GM12878 (cell line): ENCODE data around the gene GNAI2.

ENCODE experiments used
- CEBPZ ChIP-seq: fragments of 150-350 bp; IDR thresholded peaks from 2 replicates; pipeline ENCODE4 v1.6.1; 2016; ENCODE audit warnings: low read depth, low read length
- CTCF ChIP-seq, 3 experiments: IDR thresholded peaks in 2 of 3; conservative IDR thresholded peaks in 1 of 3; 2 replicates each; pipeline ENCODE4 v1.5.1; 2011; ENCODE audit warnings: low read depth in 3 of 3, low read length in 3 of 3, mild to moderate bottlenecking in 3 of 3, control low read depth in 2 of 3, moderate library complexity in 2 of 3, inconsistent platforms in 1 of 3, mixed read lengths in 1 of 3; ENCODE audit not compliant: control insufficient read depth in 2 of 3, insufficient read depth in 1 of 3; ENCODE audit errors: extremely low read depth in 1 of 3
- HDAC2 ChIP-seq: fragments of 200-600 bp; sonication (generic); IDR thresholded peaks from 2 replicates; pipeline ENCODE4 v1.6.1; 2017
- KAT2A ChIP-seq: conservative IDR thresholded peaks from 2 replicates; pipeline ENCODE4 v1.6.1; 2011; ENCODE audit warnings: low read depth, low read length; ENCODE audit not compliant: control insufficient read depth
- MYC ChIP-seq: IDR thresholded peaks from 2 replicates; pipeline ENCODE4 v1.6.1; 2011; ENCODE audit warnings: mild to moderate bottlenecking, low read length, moderate library complexity, inconsistent platforms; ENCODE audit not compliant: insufficient read depth, insufficient replicate concordance, insufficient read length, severe bottlenecking
- RAD21 ChIP-seq: IDR thresholded peaks from 2 replicates; pipeline ENCODE4 v1.6.1; 2011; ENCODE audit warnings: mild to moderate bottlenecking, low read depth, low read length, moderate library complexity; ENCODE audit not compliant: insufficient read depth
- SMC3 ChIP-seq: IDR thresholded peaks from 2 replicates; pipeline ENCODE4 v1.6.1; 2011; ENCODE audit warnings: low read length, improper control_type of control experiment, borderline replicate concordance
- YBX1 ChIP-seq: fragments of 450-650 bp; IDR thresholded peaks from 2 replicates; pipeline ENCODE4 v1.6.1; 2016; ENCODE audit warnings: antibody characterized with exemption

- TF ChIP-seq SMC3 = no peak
- TF ChIP-seq HDAC2 = no peak
- TF ChIP-seq RAD21 = no peak
- TF ChIP-seq CEBPZ = no peak
- no peak for TF ChIP-seq KAT2A
- no peak for TF ChIP-seq CTCF (IDR thresholded peaks at IDR 0.05 in 2 of 3, conservative IDR thresholded peaks at IDR 0.05 in 1 of 3; ENCODE audit: control insufficient read depth in 2 of 3, extremely low read depth in 1 of 3, insufficient read depth in 1 of 3, low read depth in 3 of 3, low read length in 3 of 3)
- TF ChIP-seq YBX1 = no peak
- no peak for TF ChIP-seq MYC
Measured at GRCh38 chr3:50214824-50215223, 21.2 kb upstream of the GNAI2 start.
